ENCODE results near the gene OXLD1. TPM values are rescaled to one million over a fixed set of nuclear protein-coding genes. Genes with fewer than 3 reads are reported as not detected.

Gene OXLD1
- total RNA-seq, 1 donor from 2014 or later: 48.8 TPM

GRCh38 chr17:81655378-81656117 lies 10.9 kb downstream of the OXLD1 start:
- intact Hi-C loops (cut with micrococcal nuclease): no loop called here

- intact Hi-C loops (cut with micrococcal nuclease): no loop called here
These were observed 13.3 kb downstream of the OXLD1 start for GRCh38 chr17:81652906-81653771.

GRCh38 chr17:81651692-81652091 lies 14.7 kb downstream of the OXLD1 start:
- intact Hi-C loops (cut with micrococcal nuclease): no loop called here

- intact Hi-C loops (cut with micrococcal nuclease): no loop called here
These were observed 15.5 kb downstream of the OXLD1 start for GRCh38 chr17:81650951-81651350.

GRCh38 chr17:81648707-81649085 lies 17.7 kb downstream of the OXLD1 start:
- intact Hi-C loops (cut with micrococcal nuclease): no loop called here

GRCh38 chr17:81648013-81648706 lies 18.2 kb downstream of the OXLD1 start:
- intact Hi-C loops (cut with micrococcal nuclease): no loop called here

- intact Hi-C loops (cut with micrococcal nuclease): no loop called here
These were observed 18.8 kb downstream of the OXLD1 start for GRCh38 chr17:81647640-81648012.

GRCh38 chr17:81646869-81647600 lies 19.4 kb downstream of the OXLD1 start:
- intact Hi-C loops (cut with micrococcal nuclease): no loop called here

GRCh38 chr17:81644976-81645952 lies 21.1 kb downstream of the OXLD1 start:
- intact Hi-C loops (cut with micrococcal nuclease): no loop called here

GRCh38 chr17:81644496-81644895 lies 21.9 kb downstream of the OXLD1 start:
- intact Hi-C loops (cut with micrococcal nuclease): no loop called here

GRCh38 chr17:81641825-81642489 lies 24.4 kb downstream of the OXLD1 start:
- intact Hi-C loops (cut with micrococcal nuclease): no loop called here

- intact Hi-C loops (cut with micrococcal nuclease): no loop called here
These were observed 26.4 kb downstream of the OXLD1 start for GRCh38 chr17:81640011-81640410.

GRCh38 chr17:81638683-81639082 lies 27.7 kb downstream of the OXLD1 start:
- intact Hi-C loops (cut with micrococcal nuclease): no loop called here

GRCh38 chr17:81636505-81637288 lies 29.7 kb downstream of the OXLD1 start, which contains the start of the genes NPLOC4 and TSPAN10:
Gene NPLOC4 (minus strand): TSS chr17:81637112. CDS start chr17:81636930, 182 bp downstream.
Gene TSPAN10 (plus strand): TSS chr17:81637196. CDS start chr17:81642413, 5,217 bp downstream.
- intact Hi-C loops (cut with micrococcal nuclease): loop anchor here (1.0 kb wide), 2 partner anchors 30 to 47 kb away; partner anchors contain the start of genes ARL16, CCDC137 and OXLD1

GRCh38 chr17:81635973-81636504 lies 30.4 kb downstream of the OXLD1 start:
- intact Hi-C loops (cut with micrococcal nuclease): no loop called here

GRCh38 chr17:81635431-81635830 lies 31.0 kb downstream of the OXLD1 start:
- intact Hi-C loops (cut with micrococcal nuclease): no loop called here

- intact Hi-C loops (cut with micrococcal nuclease): no loop called here
These were observed 34.9 kb downstream of the OXLD1 start for GRCh38 chr17:81631482-81631881.

- intact Hi-C loops (cut with micrococcal nuclease): no loop called here
These were observed 36.1 kb downstream of the OXLD1 start for GRCh38 chr17:81630274-81630673.

Measured in T-helper 1 cell treated with Interleukin-12 subunit alpha and Interleukin-12 subunit beta and Interleukin-4 antibody, amounts not matched to agents 30 ng/mL and 1 ng/mL, for 36 hours (primary cell).